GM18502 (cell line): ENCODE measurements around the gene ACSM4.
"Not testable (repeated sequence)": the region's sequence is repeated elsewhere in the genome, so short reads cannot be mapped to it uniquely, and the experiment has no call there.

Source experiments
- ATAC-seq: cut with Tn5 transposase; IDR thresholded peaks from one replicate; pipeline ENCODE4 v1.9.1; 2021; ENCODE audit warnings: mild to moderate bottlenecking; ENCODE audit not compliant: unreplicated experiment, poor library complexity

The ACSM4 gene

GRCh38 chr12:7327918-7328317 lies 24.0 kb downstream of the ACSM4 start:
- ATAC-seq, result no peak

- not testable (repeated sequence) for ATAC-seq
Measured at GRCh38 chr12:7337790-7338189, 33.9 kb downstream of the ACSM4 start.

GRCh38 chr12:7339675-7340074 lies 35.8 kb downstream of the ACSM4 start:
- no peak for ATAC-seq

GRCh38 chr12:7344833-7345606 lies 41.1 kb downstream of the ACSM4 start:
- ATAC-seq, result no peak

- no peak for ATAC-seq
Measured at GRCh38 chr12:7346551-7347225, 42.8 kb downstream of the ACSM4 start.

GRCh38 chr12:7349418-7349817 lies 45.5 kb downstream of the ACSM4 start:
- no peak for ATAC-seq

GRCh38 chr12:7351177-7351576 lies 47.3 kb downstream of the ACSM4 start:
- no peak for ATAC-seq

- ATAC-seq, result no peak
Measured at GRCh38 chr12:7352661-7353060, 48.8 kb downstream of the ACSM4 start.

- ATAC-seq, result no peak
Measured at GRCh38 chr12:7354529-7354928, 50.7 kb downstream of the ACSM4 start.

- ATAC-seq, result no peak
Measured at GRCh38 chr12:7361265-7361664, 57.4 kb downstream of the ACSM4 start.

GRCh38 chr12:7362734-7363133 lies 58.9 kb downstream of the ACSM4 start:
- no peak for ATAC-seq

GRCh38 chr12:7369274-7369729 lies 65.4 kb downstream of the ACSM4 start:
- no peak for ATAC-seq

GRCh38 chr12:7373226-7373625 lies 69.4 kb downstream of the ACSM4 start:
- ATAC-seq, result no peak

- ATAC-seq, result no peak
Measured at GRCh38 chr12:7374423-7375144, 70.7 kb downstream of the ACSM4 start.

GRCh38 chr12:7375145-7375543 lies 71.3 kb downstream of the ACSM4 start:
- no peak for ATAC-seq

- no peak for ATAC-seq
Measured at GRCh38 chr12:7376196-7376595, 72.3 kb downstream of the ACSM4 start.
